Neural cell (in vitro differentiated cells): ENCODE results near the gene GABBR2. TPM values are rescaled to one million over a fixed set of nuclear protein-coding genes. Genes with fewer than 3 reads are reported as not detected.

Experiments used
- H2AFZ ChIP-seq: fragments of 200-600, 300-800 bp; sonication (generic), shearing (Covaris generic); 2 replicates; pipeline ENCODE4 v1.6.0; 2014; ENCODE audit warnings: low read depth, mild to moderate bottlenecking, antibody characterized with exemption, low read length, moderate library complexity
- H3F3A ChIP-seq: fragments of 200-600 bp; shearing (Covaris generic); 2 replicates; pipeline ENCODE4 v1.6.1; 2016; ENCODE audit warnings: mild to moderate bottlenecking, moderate library complexity, mixed read lengths, antibody characterized with exemption, low read length; ENCODE audit not compliant: insufficient read depth, poor library complexity, severe bottlenecking
- H3K27ac ChIP-seq: fragments of 200-600, 300-800 bp; sonication (generic), shearing (Covaris generic); 2 replicates; pipeline ENCODE4 v1.5.1; 2014; ENCODE audit warnings: mild to moderate bottlenecking, low read length, moderate library complexity
- H3K27me3 ChIP-seq: fragments of 300-800, 200-600 bp; sonication (generic), shearing (Covaris generic); 2 replicates; pipeline ENCODE4 v1.6.0; 2014; ENCODE audit warnings: mild to moderate bottlenecking, low read depth, low read length, moderate library complexity; ENCODE audit not compliant: insufficient read depth
- H3K36me3 ChIP-seq: fragments of 300-800, 200-600 bp; sonication (generic), shearing (Covaris generic); 2 replicates; pipeline ENCODE4 v1.5.1; 2014; ENCODE audit warnings: mild to moderate bottlenecking, antibody characterized with exemption, low read length, moderate library complexity; ENCODE audit not compliant: insufficient read depth
- H3K4me2 ChIP-seq: fragments of 300-800, 200-600 bp; sonication (generic), shearing (Covaris generic); 2 replicates; pipeline ENCODE4 v1.6.0; 2014; ENCODE audit warnings: mild to moderate bottlenecking, low read length
- H3K4me3 ChIP-seq: fragments of 300-800, 200-600 bp; sonication (generic), shearing (Covaris generic); 2 replicates; pipeline ENCODE4 v1.5.1; 2014; ENCODE audit warnings: mild to moderate bottlenecking, low read length, moderate library complexity
- H3K79me2 ChIP-seq: fragments of 200-600 bp; shearing (Covaris generic); replicated peaks from 2 replicates; pipeline ENCODE4 v1.6.0; 2014; ENCODE audit warnings: mild to moderate bottlenecking, low read length, moderate library complexity; ENCODE audit not compliant: insufficient read depth
- H3K9ac ChIP-seq: fragments of 300-800, 200-600 bp; sonication (generic), shearing (Covaris generic); 2 replicates; pipeline ENCODE4 v1.6.1; 2016; ENCODE audit warnings: mild to moderate bottlenecking, low read length, mixed read lengths
- H3K9me2 ChIP-seq: fragments of 200-600 bp; shearing (Covaris generic); 2 replicates; pipeline ENCODE4 v1.6.1; 2016; ENCODE audit warnings: mild to moderate bottlenecking, low read length, mixed read lengths; ENCODE audit not compliant: insufficient read depth
- H3K9me3 ChIP-seq: fragments of 200-600, 300-800 bp; sonication (generic), shearing (Covaris generic); 2 replicates; pipeline ENCODE4 v1.6.1; 2016; ENCODE audit warnings: mild to moderate bottlenecking, mixed run types, low read length, moderate library complexity, mixed read lengths
- H4K20me1 ChIP-seq: fragments of 200-600 bp; shearing (Covaris generic); 2 replicates; pipeline ENCODE4 v1.6.1; 2016; ENCODE audit warnings: mild to moderate bottlenecking, mixed run types; ENCODE audit not compliant: insufficient read depth
- EP300 ChIP-seq: fragments of 450-650 bp; conservative IDR thresholded peaks from 2 replicates; pipeline ENCODE4 v1.6.1; 2014; ENCODE audit warnings: antibody characterized with exemption, mild to moderate bottlenecking, moderate library complexity; ENCODE audit not compliant: poor library complexity, severe bottlenecking
- EZH2 ChIP-seq: fragments of 200-600, 300-800 bp; shearing (Covaris generic), sonication (generic); IDR thresholded peaks from 2 replicates; pipeline ENCODE4 v1.6.1; 2014; ENCODE audit warnings: antibody characterized with exemption, low read length, borderline replicate concordance, mild to moderate bottlenecking; ENCODE audit not compliant: insufficient read depth, poor library complexity, severe bottlenecking
- MXI1 ChIP-seq: fragments of 450-650 bp; conservative IDR thresholded peaks from 2 replicates; pipeline ENCODE4 v1.6.1; 2014; ENCODE audit warnings: antibody characterized with exemption, mild to moderate bottlenecking; ENCODE audit not compliant: poor library complexity, severe bottlenecking
- POLR2AphosphoS5 ChIP-seq: IDR thresholded peaks from 2 replicates; pipeline ENCODE4 v1.6.1; 2012
- RAD21 ChIP-seq: fragments of 450-650 bp; conservative IDR thresholded peaks from 2 replicates; pipeline ENCODE4 v1.6.1; 2014; ENCODE audit warnings: antibody characterized with exemption, mild to moderate bottlenecking, moderate library complexity
- REST ChIP-seq: IDR thresholded peaks from 2 replicates; pipeline ENCODE4 v1.6.1; 2012; ENCODE audit warnings: borderline replicate concordance
- SMC3 ChIP-seq: fragments of 450-650 bp; conservative IDR thresholded peaks from 2 replicates; pipeline ENCODE4 v1.6.1; 2014; ENCODE audit warnings: antibody characterized with exemption, mild to moderate bottlenecking, moderate library complexity; ENCODE audit not compliant: poor library complexity
- TAF1 ChIP-seq: IDR thresholded peaks from 2 replicates; pipeline ENCODE4 v1.6.1; 2012; ENCODE audit warnings: low read depth
- polyA plus RNA-seq: library from polyadenylated mRNA; depleted of rRNA; stranded (reverse); fragments of >200 nt; gene quantifications from 2 replicates; pipeline ENCODE4 v1.2.3, GENCODE V29; 2014
- TF ChIP-seq, protein P1 (sequence below): fragments of 450-650 bp; IDR thresholded peaks from 2 replicates; pipeline ENCODE4 v1.5.1; 2014; ENCODE audit warnings: antibody characterized with exemption, mild to moderate bottlenecking, moderate library complexity; ENCODE audit not compliant: poor library complexity, severe bottlenecking

The GABBR2 gene
- polyA plus RNA-seq, 1 donor from 2014 or later: 7.1 TPM

GRCh38 chr9:98450496-98450895, 258.2 kb downstream of the GABBR2 start:
- Histone ChIP-seq H3K9me2 (no peaks in the 10 kb centered on the region), H3K79me2 (no peaks in the 10 kb centered on the region), H4K20me1 (no peaks in the 10 kb centered on the region), H3F3A (no peaks in the 10 kb centered on the region), H3K4me2 (no peak overlapping the region), H3K27ac (no peak overlapping the region), H3K9ac (no peak overlapping the region), H3K36me3 (no peaks in the 10 kb centered on the region), H2AFZ (no peak overlapping the region), H3K4me3 (no peak overlapping the region), H3K27me3 (no peaks in the 10 kb centered on the region), H3K9me3 (no peaks in the 10 kb centered on the region)
- TF ChIP-seq, protein P1, sequence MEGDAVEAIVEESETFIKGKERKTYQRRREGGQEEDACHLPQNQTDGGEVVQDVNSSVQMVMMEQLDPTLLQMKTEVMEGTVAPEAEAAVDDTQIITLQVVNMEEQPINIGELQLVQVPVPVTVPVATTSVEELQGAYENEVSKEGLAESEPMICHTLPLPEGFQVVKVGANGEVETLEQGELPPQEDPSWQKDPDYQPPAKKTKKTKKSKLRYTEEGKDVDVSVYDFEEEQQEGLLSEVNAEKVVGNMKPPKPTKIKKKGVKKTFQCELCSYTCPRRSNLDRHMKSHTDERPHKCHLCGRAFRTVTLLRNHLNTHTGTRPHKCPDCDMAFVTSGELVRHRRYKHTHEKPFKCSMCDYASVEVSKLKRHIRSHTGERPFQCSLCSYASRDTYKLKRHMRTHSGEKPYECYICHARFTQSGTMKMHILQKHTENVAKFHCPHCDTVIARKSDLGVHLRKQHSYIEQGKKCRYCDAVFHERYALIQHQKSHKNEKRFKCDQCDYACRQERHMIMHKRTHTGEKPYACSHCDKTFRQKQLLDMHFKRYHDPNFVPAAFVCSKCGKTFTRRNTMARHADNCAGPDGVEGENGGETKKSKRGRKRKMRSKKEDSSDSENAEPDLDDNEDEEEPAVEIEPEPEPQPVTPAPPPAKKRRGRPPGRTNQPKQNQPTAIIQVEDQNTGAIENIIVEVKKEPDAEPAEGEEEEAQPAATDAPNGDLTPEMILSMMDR: no peak

GRCh38 chr9:98449871-98450270, 258.9 kb downstream of the GABBR2 start:
- no peaks in the 10 kb centered on the region for H3K9me3 ChIP-seq
- no peak overlapping the region for H3K4me3 ChIP-seq
- no peaks in the 10 kb centered on the region for H3K9me2 ChIP-seq
- H3K36me3 ChIP-seq: no peaks in the 10 kb centered on the region
- no peak overlapping the region for H3K9ac ChIP-seq
- no peak overlapping the region for H2AFZ ChIP-seq
- H4K20me1 ChIP-seq: no peaks in the 10 kb centered on the region
- no peak for TF ChIP-seq EP300
- no peak for TF ChIP-seq MXI1
- no peak for TF ChIP-seq TAF1
- TF ChIP-seq, protein P1: no peak
- no peaks in the 10 kb centered on the region for H3K79me2 ChIP-seq
- H3K27ac ChIP-seq: no peak overlapping the region
- no peaks in the 10 kb centered on the region for H3F3A ChIP-seq
- no peaks in the 10 kb centered on the region for H3K27me3 ChIP-seq
- H3K4me2 ChIP-seq: no peak overlapping the region

DNA sequence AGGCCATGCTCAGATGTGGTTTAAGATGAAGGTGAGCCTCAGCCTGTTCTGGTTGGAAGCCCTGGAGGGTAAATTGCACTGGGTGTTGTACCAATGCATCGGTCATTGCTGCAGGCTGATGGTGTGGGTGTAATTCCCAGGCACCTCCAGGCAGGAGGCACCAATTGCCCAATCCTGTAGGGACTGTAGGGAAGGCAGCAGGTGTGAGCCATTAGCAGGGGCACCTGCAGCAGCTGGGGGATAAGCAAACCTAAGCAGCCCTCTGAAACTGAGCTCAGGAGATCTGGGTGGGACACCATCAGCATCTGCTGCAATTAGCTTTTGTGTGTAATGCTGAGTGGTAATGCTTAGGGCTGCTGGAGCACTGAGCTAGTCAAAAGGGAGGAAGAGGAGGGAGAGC, 263.2 kb downstream of the GABBR2 start:
- Histone ChIP-seq H2AFZ (no peak overlapping the region), H3K4me3 (no peak overlapping the region), H3K27ac (no peak overlapping the region), H3K27me3 (no peaks in the 10 kb centered on the region), H3K36me3 (no peaks in the 10 kb centered on the region), H3K9me2 (no peaks in the 10 kb centered on the region), H3K4me2 (no peak overlapping the region), H3F3A (no peaks in the 10 kb centered on the region), H4K20me1 (no peaks in the 10 kb centered on the region), H3K9ac (no peak overlapping the region), H3K79me2 (no peaks in the 10 kb centered on the region), H3K9me3 (no peaks in the 10 kb centered on the region)
- TF ChIP-seq, protein P1: no peak
- no peak for TF ChIP-seq REST
- TF ChIP-seq RAD21: no peak
- TF ChIP-seq SMC3: no peak
- TF ChIP-seq POLR2AphosphoS5: no peak
- TF ChIP-seq MXI1: no peak
- TF ChIP-seq TAF1: no peak
- TF ChIP-seq EZH2: no peak
- no peak for TF ChIP-seq EP300
